Neuronal stem cell (in vitro differentiated cells): ENCODE results near the gene PDZRN3.

Experiments
- DNase-seq: peaks from one replicate; pipeline ENCODE4 v3.0.0-alpha.2; 2013; ENCODE audit warnings: low spot score
- H2AFZ ChIP-seq: one replicate; pipeline ENCODE4 v1.6.1; 2013; ENCODE audit warnings: mild to moderate bottlenecking, low read length, inconsistent platforms
- H2AK5ac ChIP-seq: 2 replicates; pipeline ENCODE4 v1.6.1; 2013; ENCODE audit warnings: low read depth, mild to moderate bottlenecking, inconsistent platforms, low read length, moderate library complexity, mixed read lengths
- H2BK120ac ChIP-seq: 2 replicates; pipeline ENCODE4 v1.6.1; 2013; ENCODE audit warnings: low read depth, mild to moderate bottlenecking, inconsistent platforms, low read length, moderate library complexity, mixed read lengths
- H2BK12ac ChIP-seq: one replicate; pipeline ENCODE4 v1.6.1; 2013; ENCODE audit warnings: low read length, inconsistent platforms
- H2BK15ac ChIP-seq: 2 replicates; pipeline ENCODE4 v1.6.1; 2013; ENCODE audit warnings: mild to moderate bottlenecking, low read length, inconsistent platforms, mixed read lengths
- H2BK5ac ChIP-seq: one replicate; pipeline ENCODE4 v1.6.1; 2013; ENCODE audit warnings: inconsistent platforms, mild to moderate bottlenecking, low read length, moderate library complexity
- H3K14ac ChIP-seq: one replicate; pipeline ENCODE4 v1.6.1; 2013; ENCODE audit warnings: low read length, inconsistent platforms
- H3K18ac ChIP-seq: 2 replicates; pipeline ENCODE4 v1.6.1; 2013; ENCODE audit warnings: low read length, inconsistent platforms
- H3K23ac ChIP-seq: 2 replicates; pipeline ENCODE4 v1.6.1; 2013; ENCODE audit warnings: low read depth, mild to moderate bottlenecking, mixed read lengths, low read length, inconsistent platforms; ENCODE audit not compliant: poor library complexity
- H3K27ac ChIP-seq: replicated peaks from 3 replicates; pipeline ENCODE4 v1.5.1; 2013; ENCODE audit warnings: low read length, inconsistent platforms
- H3K27me3 ChIP-seq, 3 experiments: 2 replicates each; pipeline ENCODE4 v1.6.1; 2013; ENCODE audit warnings: low read length in 3 of 3, mild to moderate bottlenecking in 2 of 3, inconsistent platforms in 1 of 3, low read depth in 1 of 3, mixed read lengths in 1 of 3, moderate library complexity in 1 of 3; ENCODE audit not compliant: control insufficient read depth in 3 of 3, insufficient read depth in 3 of 3
- H3K36me3 ChIP-seq, 2 donors: replicated peaks in 1 of 2; 2 replicates each; pipeline ENCODE4 v1.6.1; 2013; ENCODE audit warnings: low read length in 2 of 2; ENCODE audit not compliant: control insufficient read depth in 2 of 2, insufficient read depth in 2 of 2
- H3K4ac ChIP-seq: 2 replicates; pipeline ENCODE4 v1.6.1; 2013; ENCODE audit warnings: inconsistent platforms, mild to moderate bottlenecking, low read length, moderate library complexity
- H3K4me1 ChIP-seq, 2 donors: 1 replicate in 1 of 2; 2 replicates in 1 of 2; pipeline ENCODE4 v1.6.1; 2013; ENCODE audit warnings: low read length in 2 of 2, low read depth in 1 of 2; ENCODE audit not compliant: control insufficient read depth in 2 of 2, insufficient read depth in 1 of 2
- H3K4me2 ChIP-seq: one replicate; pipeline ENCODE4 v1.6.1; 2013; ENCODE audit warnings: mild to moderate bottlenecking, low read length, inconsistent platforms; ENCODE audit not compliant: insufficient read depth, poor library complexity, severe bottlenecking
- H3K4me3 ChIP-seq, 2 donors: 2 replicates each; pipeline ENCODE4 v1.5.1; 2013; ENCODE audit warnings: low read length in 2 of 2, mild to moderate bottlenecking in 2 of 2, inconsistent platforms in 1 of 2, moderate library complexity in 1 of 2
- H3K79me1 ChIP-seq: one replicate; pipeline ENCODE4 v1.6.1; 2013; ENCODE audit warnings: low read depth, mild to moderate bottlenecking, inconsistent platforms, low read length, moderate library complexity
- H3K9ac ChIP-seq: one replicate; pipeline ENCODE4 v1.6.1; 2013; ENCODE audit warnings: mild to moderate bottlenecking, low read depth, low read length, inconsistent platforms; ENCODE audit not compliant: poor library complexity
- H3K9me3 ChIP-seq, 2 donors: replicated peaks in 1 of 2; 2 replicates each; pipeline versions ENCODE3 to v1.6.1; 2013; ENCODE audit warnings: low read length in 2 of 2, mild to moderate bottlenecking in 2 of 2, inconsistent platforms in 1 of 2, low read depth in 1 of 2, mixed read lengths in 1 of 2, moderate library complexity in 1 of 2; ENCODE audit not compliant: control insufficient read depth in 2 of 2, insufficient read depth in 1 of 2
- H4K8ac ChIP-seq: one replicate; pipeline ENCODE4 v1.6.1; 2013; ENCODE audit warnings: low read depth, mild to moderate bottlenecking, inconsistent platforms, low read length, moderate library complexity
- H4K91ac ChIP-seq: one replicate; pipeline ENCODE4 v1.6.1; 2013; ENCODE audit warnings: low read length, low read depth, mild to moderate bottlenecking, inconsistent platforms; ENCODE audit not compliant: poor library complexity
- WGBS, 2 donors: extraction: QIAGEN DNeasy Blood & Tissue Kit; methylation state at CpG; one replicate each; pipeline ENCODE4 v1.1.7; 2013; ENCODE audit warnings: missing lambda C conversion rate in 2 of 2, mixed read lengths in 1 of 2; ENCODE audit not compliant: insufficient read length in 2 of 2, insufficient replicate concordance in 1 of 2; ENCODE audit errors: extremely low coverage in 2 of 2; 5-methylcytosine and 5-hydroxymethylcytosine counted together

The PDZRN3 gene

DNA sequence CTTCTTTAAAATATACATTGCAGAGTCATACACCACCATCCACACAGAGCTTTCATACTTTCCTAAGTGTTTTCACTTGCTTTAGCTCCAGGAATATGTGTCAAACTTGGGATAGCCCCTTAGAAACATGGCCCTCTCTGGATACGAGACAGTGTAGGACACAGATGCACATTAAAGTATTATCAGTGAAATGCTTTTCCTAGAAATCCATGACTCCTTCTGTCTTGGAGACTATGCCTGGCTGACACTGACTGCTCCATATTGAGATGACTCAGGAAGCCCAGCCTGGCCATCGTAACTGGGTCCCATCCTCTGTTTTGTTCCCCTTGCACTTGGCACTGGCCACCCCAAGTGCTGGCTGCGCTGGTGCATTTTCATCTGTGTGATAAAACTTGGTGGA is 204.8 kb downstream of the PDZRN3 start:
- Histone ChIP-seq H3K14ac (no peak overlapping the region), H2BK5ac (no peak overlapping the region), H2AK5ac (no peak overlapping the region), H2BK120ac (no peak overlapping the region), H3K4ac (no peak overlapping the region), H3K4me2 (no peak overlapping the region), H3K36me3 (no peaks in the 10 kb centered on the region), H3K18ac (no peak overlapping the region), H3K4me3 (no peak overlapping the region), H3K9ac (no peak overlapping the region), H3K23ac (no peak overlapping the region), H3K27me3 (no peaks in the 10 kb centered on the region), H2AFZ (no peak overlapping the region), H3K4me1 (peaks cover 0 to 7% of the 10 kb centered on the region in 2 donors), H2BK15ac (no peak overlapping the region), H3K9me3 (peaks cover 0 to 4% of the 10 kb centered on the region in 2 donors), H2BK12ac (no peak overlapping the region), H4K91ac (no peak overlapping the region), H3K27ac (no peak overlapping the region), H4K8ac (no peak overlapping the region), H3K79me1 (no peaks in the 10 kb centered on the region)
- DNase-seq, result no peak
- WGBS, 2 donors, result no CpG with 5 or more reads among the region's 3 CpGs

DNA sequence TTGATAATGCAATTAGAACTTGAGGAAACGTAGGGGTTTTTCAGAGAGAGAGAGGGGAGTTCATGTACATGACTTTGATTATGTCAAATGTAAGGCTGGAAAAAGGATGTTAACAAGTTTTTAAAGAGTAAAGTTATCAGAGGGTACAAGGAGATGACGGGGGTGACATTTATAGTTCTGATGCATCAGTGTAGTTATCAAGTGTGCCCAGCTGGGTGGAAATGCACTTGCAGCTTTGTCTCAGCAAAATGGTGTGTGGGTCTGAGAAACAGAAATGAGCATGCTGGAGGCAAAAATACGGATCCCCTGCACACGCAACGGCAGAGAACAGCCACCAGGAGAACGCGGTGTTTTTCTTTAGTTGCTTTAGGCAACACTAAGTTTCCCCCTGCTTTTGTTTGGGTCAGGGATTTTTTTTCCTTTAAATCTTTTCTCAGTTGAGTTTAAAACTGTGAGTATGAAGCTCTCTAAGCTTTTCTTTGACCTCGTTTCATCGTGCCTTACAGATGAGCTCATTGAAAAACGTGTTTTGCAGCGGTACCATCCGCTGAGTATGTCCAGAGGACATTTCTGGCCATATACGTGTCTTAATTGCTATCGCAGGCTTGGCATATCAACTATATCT is 205.4 kb downstream of the PDZRN3 start:
- Histone ChIP-seq H2BK120ac (no peak overlapping the region), H2AK5ac (no peak overlapping the region), H3K4me3 (no peak overlapping the region), H3K36me3 (no peaks in the 10 kb centered on the region), H3K14ac (no peak overlapping the region), H4K91ac (no peak overlapping the region), H3K79me1 (no peaks in the 10 kb centered on the region), H2BK12ac (no peak overlapping the region), H3K23ac (no peak overlapping the region), H2AFZ (no peak overlapping the region), H3K27me3 (no peaks in the 10 kb centered on the region), H3K18ac (no peak overlapping the region), H3K9me3 (no peaks in the 10 kb centered on the region), H2BK5ac (no peak overlapping the region), H3K9ac (no peak overlapping the region), H3K4me1 (peaks cover 0 to 7% of the 10 kb centered on the region in 2 donors), H3K4ac (no peak overlapping the region), H2BK15ac (no peak overlapping the region), H3K27ac (no peak overlapping the region), H3K4me2 (no peak overlapping the region), H4K8ac (no peak overlapping the region)
- DNase-seq, result no peak
- no CpG with 5 or more reads among the region's 14 CpGs for WGBS, 2 donors

GRCh38 chr3:73418681-73419080 is 206.1 kb downstream of the PDZRN3 start:
- H2BK120ac ChIP-seq, result no peak overlapping the region
- H3K79me1 ChIP-seq, result no peaks in the 10 kb centered on the region
- no peak overlapping the region for H3K18ac ChIP-seq
- H2AK5ac ChIP-seq, result no peak overlapping the region
- no peak overlapping the region for H3K9ac ChIP-seq
- WGBS, 2 donors, result no CpG with 5 or more reads among the region's 4 CpGs
- no peaks in the 10 kb centered on the region for H3K36me3 ChIP-seq
- H2BK15ac ChIP-seq, result no peak overlapping the region
- H3K23ac ChIP-seq, result no peak overlapping the region
- H2AFZ ChIP-seq, result no peak overlapping the region
- no peak overlapping the region for H3K4ac ChIP-seq
- no peak overlapping the region for H2BK5ac ChIP-seq
- no peak overlapping the region for H2BK12ac ChIP-seq
- no peaks in the 10 kb centered on the region for H3K27me3 ChIP-seq
- no peak overlapping the region for H3K27ac ChIP-seq
- DNase-seq, result no peak
- peaks cover 0 to 7% of the 10 kb centered on the region in 2 donors for H3K4me1 ChIP-seq
- H3K9me3 ChIP-seq, result no peaks in the 10 kb centered on the region
- H3K4me3 ChIP-seq, result no peak overlapping the region
- no peak overlapping the region for H3K4me2 ChIP-seq
- H3K14ac ChIP-seq, result no peak overlapping the region
- no peak overlapping the region for H4K8ac ChIP-seq
- H4K91ac ChIP-seq, result no peak overlapping the region

- Histone ChIP-seq H3K9me3 (no peaks in the 10 kb centered on the region), H2BK5ac (no peak overlapping the region), H3K4ac (no peak overlapping the region), H3K14ac (no peak overlapping the region), H2AFZ (no peak overlapping the region), H2BK120ac (no peak overlapping the region), H3K23ac (no peak overlapping the region), H3K27me3 (no peaks in the 10 kb centered on the region), H3K79me1 (peaks cover 2% of the 10 kb centered on the region), H2BK15ac (no peak overlapping the region), H3K4me2 (no peak overlapping the region), H3K9ac (no peak overlapping the region), H3K36me3 (no peaks in the 10 kb centered on the region), H2BK12ac (no peak overlapping the region), H4K8ac (no peak overlapping the region), H3K4me3 (no peak overlapping the region), H2AK5ac (no peak overlapping the region), H3K18ac (no peak overlapping the region), H3K4me1 (peaks cover 0 to 7% of the 10 kb centered on the region in 2 donors), H4K91ac (no peak overlapping the region), H3K27ac (no peak overlapping the region)
- no peak for DNase-seq
- no CpG with 5 or more reads among the region's 2 CpGs for WGBS, 2 donors
Observed at GRCh38 chr3:73415118-73415517, 209.6 kb downstream of the PDZRN3 start.
